H1 (cell line): ENCODE results near the gene SGK1. TPM values are rescaled to one million over a fixed set of nuclear protein-coding genes. Genes with fewer than 3 reads are reported as not detected.

ENCODE experiments used
- CTCF ChIA-PET: fragments of 300-600 bp; sonication (Branson Sonifier 250); formaldehyde crosslinking; loops from one replicate; lab custom pipeline; 2021; ENCODE audit not compliant: partially characterized antibody; lab: Charles Lee
- POLR2A ChIA-PET: fragments of 300-600 bp; sonication (Branson Sonifier 250); formaldehyde crosslinking; loops from one replicate; lab custom pipeline; 2021; ENCODE audit warnings: inconsistent platforms; ENCODE audit not compliant: partially characterized antibody; lab: Charles Lee
- DNase-seq, 2 experiments: peaks; one replicate each; pipeline versions ENCODE4 v3.0.0 to v3.0.0-alpha.2; 2010 to 2022; ENCODE audit warnings: low spot score in 2 of 2, low read depth in 1 of 2, mixed read lengths in 1 of 2
- FAIRE-seq: peaks from 2 replicates; lab custom pipeline; 2011; peaks lifted over from hg19 to GRCh38; lab: Jason Lieb, UNC
- H2AFZ ChIP-seq: 2 replicates; pipeline ENCODE4 v1.8.1; 2012; ENCODE audit warnings: low read length, inconsistent platforms
- H2AK5ac ChIP-seq: 2 replicates; pipeline ENCODE4 v1.6.1; 2013; ENCODE audit warnings: low read depth, low read length
- H2BK120ac ChIP-seq: replicated peaks from 2 replicates; pipeline ENCODE3; 2013; ENCODE audit warnings: low read depth, low read length, inconsistent platforms
- H2BK12ac ChIP-seq: 2 replicates; pipeline ENCODE4 v1.6.1; 2013; ENCODE audit warnings: low read depth, low read length
- H2BK15ac ChIP-seq: 2 replicates; pipeline ENCODE4 v1.6.1; 2013; ENCODE audit warnings: low read length
- H2BK20ac ChIP-seq: 2 replicates; pipeline ENCODE4 v1.6.1; 2013; ENCODE audit warnings: low read length
- H2BK5ac ChIP-seq: 2 replicates; pipeline ENCODE4 v1.6.1; 2013; ENCODE audit warnings: low read depth, low read length
- H3K14ac ChIP-seq: 2 replicates; pipeline ENCODE4 v1.6.1; 2013; ENCODE audit warnings: inconsistent platforms; ENCODE audit not compliant: insufficient read length
- H3K18ac ChIP-seq: 2 replicates; pipeline ENCODE4 v1.6.1; 2013; ENCODE audit warnings: low read length; ENCODE audit errors: extremely low read depth
- H3K23ac ChIP-seq: 2 replicates; pipeline ENCODE4 v1.6.1; 2013; ENCODE audit warnings: inconsistent platforms; ENCODE audit not compliant: insufficient read length
- H3K23me2 ChIP-seq: 2 replicates; pipeline ENCODE4 v1.6.1; 2013; ENCODE audit warnings: low read depth, low read length
- H3K27ac ChIP-seq: 2 replicates; pipeline ENCODE4 v1.6.1; 2011; ENCODE audit warnings: low read depth, low read length, inconsistent platforms
- H3K27me3 ChIP-seq, 4 experiments: replicated peaks in 1 of 4; 1 replicate in 1 of 4; 2 replicates in 3 of 4; pipeline versions ENCODE4 v1.6.1 to v1.8.1; 2011 to 2013; ENCODE audit warnings: low read length in 3 of 4, mild to moderate bottlenecking in 3 of 4, inconsistent platforms in 2 of 4, mixed read lengths in 2 of 4, moderate library complexity in 1 of 4; ENCODE audit not compliant: control insufficient read depth in 3 of 4, insufficient read depth in 3 of 4; ENCODE audit errors: extremely low read depth in 1 of 4
- H3K36me3 ChIP-seq, 4 experiments: 2 replicates each; pipeline versions ENCODE4 v1.6.1 to v1.8.1; 2011 to 2013; ENCODE audit warnings: mild to moderate bottlenecking in 4 of 4, low read length in 3 of 4, moderate library complexity in 2 of 4, control low read depth in 1 of 4, inconsistent platforms in 1 of 4; ENCODE audit not compliant: insufficient read depth in 4 of 4, control insufficient read depth in 2 of 4
- H3K4ac ChIP-seq: replicated peaks from 2 replicates; pipeline ENCODE3; 2013; ENCODE audit warnings: low read length, low read depth, mixed read lengths, inconsistent platforms; ENCODE audit not compliant: insufficient read length
- H3K4me1 ChIP-seq, 4 experiments: replicated peaks in 1 of 4; 1 replicate in 1 of 4; 2 replicates in 3 of 4; pipeline versions ENCODE4 v1.6.1 to v1.8.1; 2011 to 2013; ENCODE audit warnings: low read length in 3 of 4, inconsistent platforms in 2 of 4, mixed read lengths in 1 of 4; ENCODE audit not compliant: insufficient read depth in 4 of 4, control insufficient read depth in 3 of 4
- H3K4me2 ChIP-seq, 2 experiments: 2 replicates each; pipeline versions ENCODE4 v1.6.1 to v1.8.1; 2011 to 2013; ENCODE audit warnings: low read depth in 2 of 2, low read length in 2 of 2, control low read depth in 1 of 2, inconsistent platforms in 1 of 2, mild to moderate bottlenecking in 1 of 2; ENCODE audit not compliant: insufficient read depth in 1 of 2
- H3K4me3 ChIP-seq, 4 experiments: fragments of 200-600, 300-600 bp in 1 of 4; sonication (generic), shearing (Covaris generic), sonication (Bioruptor Twin) in 1 of 4; 2 replicates each; pipeline versions ENCODE4 v1.5.1 to v1.8.1; 2011 to 2016; ENCODE audit warnings: low read length in 4 of 4, low read depth in 3 of 4, control low read depth in 2 of 4, inconsistent platforms in 2 of 4, mild to moderate bottlenecking in 2 of 4, mixed read lengths in 1 of 4, moderate library complexity in 1 of 4; ENCODE audit not compliant: insufficient read depth in 2 of 4; ENCODE audit errors: extremely low read depth in 1 of 4
- H3K56ac ChIP-seq: replicated peaks from 2 replicates; pipeline ENCODE3; 2013; ENCODE audit warnings: low read depth, mild to moderate bottlenecking, mixed read lengths, low read length, inconsistent platforms; ENCODE audit not compliant: insufficient read length
- H3K79me1 ChIP-seq: 2 replicates; pipeline ENCODE4 v1.6.1; 2013; ENCODE audit warnings: low read depth, low read length, control low read depth
- H3K79me2 ChIP-seq, 2 experiments: 2 replicates each; pipeline versions ENCODE4 v1.6.1 to v1.8.1; 2012 to 2013; ENCODE audit warnings: low read length in 2 of 2, mild to moderate bottlenecking in 2 of 2, inconsistent platforms in 1 of 2; ENCODE audit not compliant: insufficient read depth in 2 of 2, control insufficient read depth in 1 of 2
- H3K9ac ChIP-seq, 4 experiments: replicated peaks in 1 of 4; 1 replicate in 1 of 4; 2 replicates in 3 of 4; pipeline versions ENCODE4 v1.6.1 to v1.8.1; 2011 to 2013; ENCODE audit warnings: low read depth in 3 of 4, low read length in 3 of 4, control low read depth in 2 of 4, mild to moderate bottlenecking in 2 of 4, moderate library complexity in 2 of 4, inconsistent platforms in 1 of 4; ENCODE audit errors: extremely low read depth in 1 of 4
- H3K9me3 ChIP-seq, 2 experiments: 2 replicates each; pipeline versions ENCODE4 v1.6.1 to v1.8.1; 2012 to 2013; ENCODE audit warnings: mild to moderate bottlenecking in 2 of 2, moderate library complexity in 2 of 2, control low read depth in 1 of 2, inconsistent platforms in 1 of 2, low read depth in 1 of 2, low read length in 1 of 2, mixed read lengths in 1 of 2; ENCODE audit not compliant: insufficient read depth in 2 of 2
- H4K20me1 ChIP-seq, 2 experiments: replicated peaks in 1 of 2; 2 replicates each; pipeline versions ENCODE3 to v1.8.1; 2011 to 2013; ENCODE audit warnings: inconsistent platforms in 2 of 2, low read length in 2 of 2, mild to moderate bottlenecking in 1 of 2; ENCODE audit not compliant: insufficient read depth in 2 of 2, control insufficient read depth in 1 of 2
- H4K5ac ChIP-seq: 2 replicates; pipeline ENCODE4 v1.6.1; 2013; ENCODE audit warnings: low read length, low read depth, mixed read lengths, inconsistent platforms; ENCODE audit not compliant: insufficient read length
- H4K8ac ChIP-seq: 2 replicates; pipeline ENCODE4 v1.8.0; 2013; ENCODE audit warnings: mild to moderate bottlenecking, moderate library complexity, low read length, inconsistent platforms; ENCODE audit not compliant: insufficient read depth; ENCODE audit errors: extremely low read depth
- H4K91ac ChIP-seq: replicated peaks from 2 replicates; pipeline ENCODE3; 2013; ENCODE audit warnings: low read length, mixed read lengths, inconsistent platforms; ENCODE audit not compliant: insufficient read length
- JUN ChIP-seq: IDR thresholded peaks from 2 replicates; pipeline ENCODE4 v1.6.1; 2011; ENCODE audit warnings: low read depth, mild to moderate bottlenecking, improper control_type of control experiment, low read length
- KDM5A ChIP-seq: fragments of 200-600 bp; IDR thresholded peaks from 2 replicates; pipeline ENCODE4 v1.7.1; 2012; ENCODE audit warnings: mild to moderate bottlenecking, low read length, inconsistent platforms, mixed read lengths
- MAX ChIP-seq: IDR thresholded peaks from 2 replicates; pipeline ENCODE4 v1.6.1; 2012; ENCODE audit warnings: inconsistent platforms
- NANOG ChIP-seq: IDR thresholded peaks from 2 replicates; pipeline ENCODE4 v1.6.1; 2011; ENCODE audit warnings: low read length, low read depth, mild to moderate bottlenecking, inconsistent platforms; ENCODE audit not compliant: insufficient read depth, poor library complexity, severe bottlenecking
- TAF1 ChIP-seq: IDR thresholded peaks from 2 replicates; pipeline ENCODE4 v1.6.1; 2011; ENCODE audit warnings: mild to moderate bottlenecking, low read depth, low read length
- WGBS, 2 experiments: shearing (Covaris generic) in 1 of 2; methylation state at CpG; one replicate each; pipeline versions ENCODE4 v1.1.6 to v1.1.7; 2013 to 2015; ENCODE audit warnings: low lambda C conversion rate in 2 of 2, mixed read lengths in 2 of 2, inconsistent platforms in 1 of 2, low coverage in 1 of 2, missing lambda C conversion rate in 1 of 2; ENCODE audit not compliant: insufficient replicate concordance in 2 of 2, insufficient coverage in 1 of 2, insufficient read length in 1 of 2; ENCODE audit errors: extremely low coverage in 1 of 2, missing lambda C conversion rate in 1 of 2; 5-methylcytosine and 5-hydroxymethylcytosine counted together
- polyA plus RNA-seq, 7 experiments: library from polyadenylated mRNA; depleted of rRNA in 3 of 7; stranded (reverse) in 5 of 7; unstranded in 2 of 7; fragments of >200 nt in 5 of 7; fragments of 200-250 nt in 2 of 7; gene quantifications; 1 replicate in 5 of 7; 2 replicates in 1 of 7; 4 replicates in 1 of 7; pipeline versions ENCODE4 v1.2.1 to v1.2.3, GENCODE V29; 2011 to 2013; ENCODE audit warnings: missing spikeins in 2 of 7, mixed read lengths in 2 of 7
- total RNA-seq: library from RNA; stranded (reverse); fragmentation: NEBNext Ultra II Directional; extraction: Animal tissue kit (Norgen Biotek cat#: 25700); gene quantifications from 2 replicates; pipeline ENCODE4 v1.2.1, GENCODE V29; 2021

SGK1 gene
- total and polyA plus RNA-seq, 2 of the 8 experiments (the other 6 are each of a cell fraction or from before 2014, with no cell fraction given): 14.5 to 18.4 TPM

DNA sequence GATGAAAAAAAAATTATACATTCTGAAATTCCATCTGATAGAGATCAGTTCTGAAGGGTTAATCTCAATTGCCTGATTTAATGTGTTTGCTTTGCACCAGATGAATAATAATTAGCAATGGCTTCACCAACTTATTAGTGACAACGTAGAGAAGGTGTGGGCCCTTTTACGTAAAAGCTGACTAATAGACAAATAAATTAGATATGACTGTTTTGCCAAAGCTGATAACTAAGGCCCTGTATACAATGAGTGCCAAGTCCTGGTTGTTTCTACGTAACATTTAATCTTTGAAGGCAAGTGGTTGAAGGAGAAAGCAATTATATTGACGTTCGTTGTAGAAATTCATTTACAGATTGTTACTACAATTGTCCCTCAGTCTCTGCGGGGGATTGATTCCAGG is 10.8 kb downstream of the SGK1 start:
- H3K4me3 ChIP-seq: no peak overlapping the region
- H3K56ac ChIP-seq: no peak overlapping the region
- H3K4me2 ChIP-seq: no peak overlapping the region
- H3K14ac ChIP-seq: no peak overlapping the region
- H3K23ac ChIP-seq: no peak overlapping the region
- no peak overlapping the region for H2BK15ac ChIP-seq
- FAIRE-seq (no peak), DNase-seq (no peak)
- no peak overlapping the region for H3K9ac ChIP-seq
- H4K91ac ChIP-seq: no peak overlapping the region
- no peak overlapping the region for H2BK5ac ChIP-seq
- no peaks in the 10 kb centered on the region for H3K79me1 ChIP-seq
- no peaks in the 10 kb centered on the region for H3K79me2 ChIP-seq
- no peak overlapping the region for H4K8ac ChIP-seq
- H3K36me3 ChIP-seq: no peaks in the 10 kb centered on the region
- no peak overlapping the region for H2AK5ac ChIP-seq
- no peaks in the 10 kb centered on the region for H3K27me3 ChIP-seq
- H2AFZ ChIP-seq: no peak overlapping the region
- no peak overlapping the region for H2BK12ac ChIP-seq
- no peak overlapping the region for H3K18ac ChIP-seq
- H4K20me1 ChIP-seq: no peaks in the 10 kb centered on the region
- no peak overlapping the region for H3K27ac ChIP-seq
- no peak overlapping the region for H2BK20ac ChIP-seq
- H3K4ac ChIP-seq: no peak overlapping the region
- POLR2A ChIA-PET: no interaction called here
- WGBS, 2 experiments: 89% methylated on average over 6 of the region's 6 CpGs; no CpG with 5 or more reads in 1 of the 2 experiments
- no peak overlapping the region for H2BK120ac ChIP-seq
- H4K5ac ChIP-seq: no peak overlapping the region
- peaks cover 0 to 6% (median 3%) of the 10 kb centered on the region in 4 experiments; a peak in 2 of 7 replicates for H3K4me1 ChIP-seq
- H3K9me3 ChIP-seq: no peaks in the 10 kb centered on the region
- CTCF ChIA-PET: interaction anchor here (0.7 to 1.0 kb wide), 5 partner anchors 21 to 644 kb away, joined by 3 to 4 read pairs (median 3); no protein-coding TSS in a partner anchor
- no peaks in the 10 kb centered on the region; the same call in 1 of the 2 replicates for H3K23me2 ChIP-seq
- no peak for TF ChIP-seq KDM5A
- TF ChIP-seq JUN: no peak
- TF ChIP-seq MAX: no peak
- TF ChIP-seq NANOG: no peak
- TF ChIP-seq TAF1: no peak
